Activated effector memory CD4-positive, alpha-beta T cell treated with Interleukin-2 at 50 U/mL for 16 hours (primary cell): ENCODE results near the gene TMEM54.

Source experiments
- DNase-seq: peaks from one replicate; pipeline ENCODE4 v3.0.0-alpha.2; 2020

Gene TMEM54

GRCh38 chr1:32860566-32860965 is 40.6 kb downstream of the TMEM54 start:
- DNase-seq: no peak

GRCh38 chr1:32859915-32860314 is 41.3 kb downstream of the TMEM54 start:
- no peak for DNase-seq

DNA sequence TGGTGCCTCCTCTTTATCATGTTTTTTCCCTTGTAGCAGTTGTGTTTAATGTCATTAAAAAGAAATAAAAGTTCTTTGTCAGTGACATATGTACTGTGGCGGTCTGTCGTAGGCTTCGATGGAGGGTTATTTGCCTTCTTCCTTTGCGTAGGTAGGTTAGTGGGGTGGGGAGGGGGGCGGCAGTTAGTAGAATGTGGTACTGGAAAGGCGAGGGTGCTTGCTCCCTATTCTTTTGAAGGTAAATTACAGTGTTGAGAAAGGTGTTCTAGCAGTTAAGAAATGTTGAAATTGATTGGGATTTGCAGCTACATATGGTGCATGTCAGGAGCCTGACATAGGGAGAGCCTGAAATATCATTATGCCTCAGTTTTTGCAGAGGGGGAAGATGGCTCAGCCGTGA is 42.4 kb downstream of the TMEM54 start:
- no peak for DNase-seq

DNA sequence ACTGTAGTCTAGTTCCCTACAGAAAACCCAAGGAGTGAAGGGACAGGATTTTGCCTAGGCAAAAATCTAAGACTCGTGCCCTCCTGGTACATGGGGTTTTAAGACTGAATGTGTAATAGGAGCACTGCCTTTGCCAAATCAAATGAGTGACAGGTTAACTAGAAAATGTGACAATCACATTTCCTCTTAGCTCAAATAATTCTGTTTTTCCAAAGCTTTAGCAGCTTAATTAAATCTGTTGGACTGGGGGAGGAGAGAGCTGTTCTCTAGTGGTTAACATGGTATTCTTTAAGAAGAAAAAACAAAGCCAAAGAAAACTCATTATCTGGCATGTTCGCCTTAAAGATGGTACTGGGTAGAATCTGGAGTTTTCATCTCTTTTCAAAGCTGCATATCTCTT is 43.1 kb downstream of the TMEM54 start:
- DNase-seq: no peak

DNA sequence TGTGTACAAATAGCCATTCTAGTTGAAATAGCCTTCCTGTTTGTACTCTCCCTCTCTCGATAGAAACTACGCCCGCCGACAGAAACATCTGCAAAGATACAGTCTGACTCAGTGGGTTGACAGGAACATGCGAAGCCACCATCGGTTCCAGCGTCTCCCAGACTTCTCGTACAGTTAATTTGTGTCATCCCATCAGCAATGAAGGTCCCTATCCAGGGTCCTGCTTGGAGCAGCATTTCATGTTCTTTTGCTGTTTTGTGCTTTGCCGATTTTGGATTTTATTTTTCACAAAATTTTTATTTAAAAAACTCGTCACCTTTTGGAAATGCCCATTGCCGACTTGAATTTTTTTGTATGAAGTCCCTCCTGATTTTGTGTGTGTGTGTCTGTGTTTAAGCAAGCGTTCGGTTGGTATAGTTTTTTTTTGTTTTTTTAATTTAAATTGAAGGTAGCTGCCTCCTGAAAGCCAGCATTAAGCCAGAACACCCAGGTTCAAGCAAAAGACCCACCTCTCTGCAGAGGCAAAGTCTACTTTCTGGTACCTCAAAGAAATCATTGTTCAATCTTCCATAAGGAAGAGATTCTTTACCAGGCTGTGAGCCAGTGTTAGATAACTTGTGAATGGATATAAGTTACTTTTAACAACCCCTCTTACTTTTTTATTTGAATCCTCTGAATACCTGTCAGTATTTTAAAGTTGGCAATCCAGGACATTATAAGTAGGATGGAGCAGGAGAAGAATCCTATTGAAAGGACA is 45.1 kb downstream of the TMEM54 start:
- DNase-seq: no peak

GRCh38 chr1:32848354-32849063 is 52.7 kb downstream of the TMEM54 start:
- no peak for DNase-seq
